Lower leg skin (tissue), 3 donors: ENCODE results near the gene EXOC3L2.

Experiments
- POLR2A ChIP-seq, 2 donors: fragments of 450-650 bp; IDR thresholded peaks; one replicate each; pipeline ENCODE4 v1.6.1; 2016 to 2017; ENCODE audit warnings: antibody characterized with exemption in 2 of 2, mild to moderate bottlenecking in 1 of 2, moderate library complexity in 1 of 2
- TF ChIP-seq, protein P1 (sequence below), 3 donors: fragments of 450-650 bp; IDR thresholded peaks; one replicate each; pipeline ENCODE4 v1.5.1; 2016; ENCODE audit warnings: antibody characterized with exemption in 3 of 3, mild to moderate bottlenecking in 3 of 3, moderate library complexity in 2 of 3

DNA sequence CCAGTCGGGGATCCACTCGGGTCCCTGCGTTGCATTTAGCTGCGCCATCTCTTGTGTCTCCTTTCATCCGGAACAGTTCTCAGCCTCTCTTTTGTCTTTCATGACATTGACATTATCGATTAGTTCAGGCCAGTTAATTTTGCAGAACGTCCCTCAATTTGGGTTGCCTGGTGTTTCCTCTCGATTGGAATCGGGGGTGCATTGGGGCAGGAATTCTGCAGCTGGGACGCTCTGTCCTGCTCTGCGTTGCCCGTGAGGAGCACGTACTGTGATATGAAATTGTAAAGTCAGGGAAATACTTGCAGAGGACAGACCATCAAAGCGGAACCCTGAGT is 28.3 kb upstream of the EXOC3L2 start:
- TF ChIP-seq, protein P1, sequence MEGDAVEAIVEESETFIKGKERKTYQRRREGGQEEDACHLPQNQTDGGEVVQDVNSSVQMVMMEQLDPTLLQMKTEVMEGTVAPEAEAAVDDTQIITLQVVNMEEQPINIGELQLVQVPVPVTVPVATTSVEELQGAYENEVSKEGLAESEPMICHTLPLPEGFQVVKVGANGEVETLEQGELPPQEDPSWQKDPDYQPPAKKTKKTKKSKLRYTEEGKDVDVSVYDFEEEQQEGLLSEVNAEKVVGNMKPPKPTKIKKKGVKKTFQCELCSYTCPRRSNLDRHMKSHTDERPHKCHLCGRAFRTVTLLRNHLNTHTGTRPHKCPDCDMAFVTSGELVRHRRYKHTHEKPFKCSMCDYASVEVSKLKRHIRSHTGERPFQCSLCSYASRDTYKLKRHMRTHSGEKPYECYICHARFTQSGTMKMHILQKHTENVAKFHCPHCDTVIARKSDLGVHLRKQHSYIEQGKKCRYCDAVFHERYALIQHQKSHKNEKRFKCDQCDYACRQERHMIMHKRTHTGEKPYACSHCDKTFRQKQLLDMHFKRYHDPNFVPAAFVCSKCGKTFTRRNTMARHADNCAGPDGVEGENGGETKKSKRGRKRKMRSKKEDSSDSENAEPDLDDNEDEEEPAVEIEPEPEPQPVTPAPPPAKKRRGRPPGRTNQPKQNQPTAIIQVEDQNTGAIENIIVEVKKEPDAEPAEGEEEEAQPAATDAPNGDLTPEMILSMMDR (IDR thresholded peaks at IDR 0.05): no peak
- TF ChIP-seq POLR2A (IDR thresholded peaks at IDR 0.05): no peak
